ENCODE data around the gene LGALS3BP.

GRCh38 chr17:78944026-78944425 is 35.7 kb downstream of the LGALS3BP start:
- no peak for TF ChIP-seq MAX (IDR thresholded peaks at IDR 0.05)
- TF ChIP-seq CREB1 (IDR thresholded peaks at IDR 0.05; ENCODE audit: low read depth) = no peak
